ENCODE measurements around the gene LONP1. TPM values are rescaled to one million over a fixed set of nuclear protein-coding genes. Genes with fewer than 3 reads are reported as not detected.
"Not testable (repeated sequence)": the region's sequence is repeated elsewhere in the genome, so short reads cannot be mapped to it uniquely, and the experiment has no call there.

Gene LONP1
- total RNA-seq, 1 donor from 2014 or later: 90.3 TPM

DNA sequence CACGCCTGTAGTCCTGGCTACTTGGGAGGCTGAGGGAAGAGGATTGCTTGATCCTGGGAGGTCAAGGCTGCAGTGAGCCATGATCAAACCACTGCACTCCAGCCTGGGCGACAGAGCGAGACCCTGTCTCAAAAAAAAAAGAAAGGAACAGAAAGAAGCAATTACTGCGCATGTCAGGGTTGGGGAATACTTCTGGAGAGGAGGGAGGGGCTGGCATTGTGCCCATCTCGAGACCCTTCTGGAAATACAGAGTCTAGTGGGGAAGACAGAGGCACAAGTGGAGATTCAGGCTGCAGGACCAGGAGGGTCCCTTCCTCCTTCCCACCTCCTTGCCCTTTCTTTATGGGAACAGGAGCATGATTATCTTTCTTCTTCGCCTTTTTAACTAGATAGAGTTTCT is 33.8 kb upstream of the LONP1 start:
- no peak overlapping the region for H3K4me3 Mint-ChIP-seq (ENCODE audit: unreplicated experiment)
- no peaks in the 10 kb centered on the region for H3K4me1 Mint-ChIP-seq (ENCODE audit: unreplicated experiment)
- H3K9me3 Mint-ChIP-seq (ENCODE audit: unreplicated experiment): no peaks in the 10 kb centered on the region
- no peak overlapping the region for H3K27ac Mint-ChIP-seq (ENCODE audit: unreplicated experiment)
- H3K36me3 Mint-ChIP-seq (ENCODE audit: unreplicated experiment): no peaks in the 10 kb centered on the region
- no peak for TF ChIP-seq CTCF (IDR thresholded peaks at IDR 0.05)
- H3K27me3 Mint-ChIP-seq (ENCODE audit: unreplicated experiment): peaks cover 4% of the 10 kb centered on the region
- no peak for DNase-seq (ENCODE audit: extremely low spot score, unreplicated experiment)

DNA sequence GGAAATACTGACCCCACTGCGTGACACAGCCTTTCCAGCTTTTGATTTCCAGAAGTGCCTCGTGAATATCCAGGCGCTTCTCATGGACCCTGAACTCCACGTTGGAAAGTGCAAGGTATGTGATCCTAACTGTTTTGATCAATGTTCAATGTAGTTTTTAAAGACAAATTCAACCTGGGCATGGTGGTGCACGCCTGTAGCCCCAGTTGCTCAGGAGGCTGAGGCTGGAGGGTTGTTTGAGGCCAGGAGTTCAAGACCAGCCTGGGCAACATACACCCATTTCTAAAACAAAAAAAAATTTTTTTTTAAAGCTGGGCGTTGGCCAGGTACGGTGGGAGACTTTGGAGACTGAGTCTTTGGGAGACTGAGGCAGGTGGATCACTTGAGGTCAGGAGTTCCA is 31.8 kb upstream of the LONP1 start:
- no peak for TF ChIP-seq CTCF (IDR thresholded peaks at IDR 0.05)
- Mint-ChIP-seq H3K27ac (ENCODE audit: unreplicated experiment) (no peak overlapping the region), H3K27me3 (ENCODE audit: unreplicated experiment) (peaks cover 4% of the 10 kb centered on the region), H3K4me3 (ENCODE audit: unreplicated experiment) (no peak overlapping the region), H3K9me3 (ENCODE audit: unreplicated experiment) (no peaks in the 10 kb centered on the region), H3K4me1 (ENCODE audit: unreplicated experiment) (no peaks in the 10 kb centered on the region), H3K36me3 (ENCODE audit: unreplicated experiment) (no peaks in the 10 kb centered on the region)
- DNase-seq (ENCODE audit: extremely low spot score, unreplicated experiment): no peak

GRCh38 chr19:5749505-5749904 is 29.6 kb upstream of the LONP1 start:
- no peaks in the 10 kb centered on the region for H3K4me1 Mint-ChIP-seq (ENCODE audit: unreplicated experiment)
- H3K27ac Mint-ChIP-seq (ENCODE audit: unreplicated experiment): no peak overlapping the region
- H3K36me3 Mint-ChIP-seq (ENCODE audit: unreplicated experiment): no peaks in the 10 kb centered on the region
- DNase-seq (ENCODE audit: extremely low spot score, unreplicated experiment): no peak
- no peak overlapping the region for H3K4me3 Mint-ChIP-seq (ENCODE audit: unreplicated experiment)
- no peaks in the 10 kb centered on the region for H3K9me3 Mint-ChIP-seq (ENCODE audit: unreplicated experiment)
- no peak for TF ChIP-seq CTCF (IDR thresholded peaks at IDR 0.05)
- H3K27me3 Mint-ChIP-seq (ENCODE audit: unreplicated experiment): peaks cover 10% of the 10 kb centered on the region

DNA sequence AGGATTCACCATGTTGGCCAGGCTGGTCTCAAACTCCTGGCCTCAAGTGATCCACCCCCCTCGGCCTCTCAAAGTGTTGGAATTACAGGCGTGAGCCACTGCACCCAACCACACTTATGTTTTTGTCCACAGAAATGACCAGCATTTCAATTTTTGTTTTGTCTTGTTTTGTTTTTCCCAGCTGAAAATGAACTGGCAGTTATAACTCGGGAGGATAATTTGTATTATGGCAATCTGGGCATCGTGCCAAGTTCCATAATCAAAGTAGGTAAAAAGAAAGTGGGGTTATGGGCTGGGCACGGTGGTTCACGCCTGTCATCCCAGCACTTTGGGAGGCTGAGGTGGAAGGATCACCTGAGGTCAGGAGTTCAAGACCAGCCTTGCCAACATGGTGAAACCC is 29.0 kb upstream of the LONP1 start:
- not testable (repeated sequence) for DNase-seq (ENCODE audit: extremely low spot score, unreplicated experiment); H3K27ac Mint-ChIP-seq (ENCODE audit: unreplicated experiment); H3K9me3 Mint-ChIP-seq (ENCODE audit: unreplicated experiment); H3K27me3 Mint-ChIP-seq (ENCODE audit: unreplicated experiment); H3K4me1 Mint-ChIP-seq (ENCODE audit: unreplicated experiment); H3K36me3 Mint-ChIP-seq (ENCODE audit: unreplicated experiment); H3K4me3 Mint-ChIP-seq (ENCODE audit: unreplicated experiment)

- peaks cover 15% of the 10 kb centered on the region for H3K27me3 Mint-ChIP-seq (ENCODE audit: unreplicated experiment)
- DNase-seq (ENCODE audit: extremely low spot score, unreplicated experiment); H3K36me3 Mint-ChIP-seq (ENCODE audit: unreplicated experiment): not testable (repeated sequence)
These were observed 25.1 kb upstream of the LONP1 start for GRCh38 chr19:5744999-5745398.

GRCh38 chr19:5743630-5744029 is 23.7 kb upstream of the LONP1 start:
- H3K27ac Mint-ChIP-seq (ENCODE audit: unreplicated experiment): no peak overlapping the region
- peaks cover 15% of the 10 kb centered on the region for H3K27me3 Mint-ChIP-seq (ENCODE audit: unreplicated experiment)
- no peak for TF ChIP-seq CTCF (IDR thresholded peaks at IDR 0.05)
- no peak overlapping the region for H3K4me3 Mint-ChIP-seq (ENCODE audit: unreplicated experiment)
- no peak for DNase-seq (ENCODE audit: extremely low spot score, unreplicated experiment)
- H3K36me3 Mint-ChIP-seq (ENCODE audit: unreplicated experiment): no peaks in the 10 kb centered on the region
- no peaks in the 10 kb centered on the region for H3K9me3 Mint-ChIP-seq (ENCODE audit: unreplicated experiment)
- no peaks in the 10 kb centered on the region for H3K4me1 Mint-ChIP-seq (ENCODE audit: unreplicated experiment)

More at GRCh38 chr19:5744999-5745398, 25.1 kb upstream of the LONP1 start:
- not testable (repeated sequence) for H3K4me3 Mint-ChIP-seq (ENCODE audit: unreplicated experiment); H3K9me3 Mint-ChIP-seq (ENCODE audit: unreplicated experiment); H3K4me1 Mint-ChIP-seq (ENCODE audit: unreplicated experiment); H3K27ac Mint-ChIP-seq (ENCODE audit: unreplicated experiment)

Measured in osteocyte (in vitro differentiated cells).